HG02759 (cell line): ENCODE results near the gene ZIC1.

Experiments
- ATAC-seq: cut with Tn5 transposase; IDR thresholded peaks from one replicate; pipeline ENCODE4 v1.9.1; 2021; ENCODE audit warnings: mild to moderate bottlenecking, moderate library complexity; ENCODE audit not compliant: unreplicated experiment

The ZIC1 gene

GRCh38 chr3:147394884-147395225, 14.3 kb upstream of the ZIC1 start:
- no peak for ATAC-seq

GRCh38 chr3:147395899-147396711, 13.1 kb upstream of the ZIC1 start:
- ATAC-seq: no peak

- ATAC-seq: no peak
Observed at GRCh38 chr3:147396712-147397046, 12.5 kb upstream of the ZIC1 start.

- ATAC-seq: no peak
Observed at GRCh38 chr3:147397155-147397874, 11.8 kb upstream of the ZIC1 start.

- ATAC-seq: no peak
Observed at GRCh38 chr3:147397875-147398812, 11.0 kb upstream of the ZIC1 start.

- no peak for ATAC-seq
Observed at GRCh38 chr3:147398813-147399534, 10.2 kb upstream of the ZIC1 start.

GRCh38 chr3:147400111-147400510, 9.1 kb upstream of the ZIC1 start:
- ATAC-seq: no peak

GRCh38 chr3:147400999-147401398, 8.2 kb upstream of the ZIC1 start:
- ATAC-seq: no peak

- no peak for ATAC-seq
Observed at GRCh38 chr3:147401421-147401820, 7.7 kb upstream of the ZIC1 start.

- ATAC-seq: no peak
Observed at GRCh38 chr3:147402159-147402558, 7.0 kb upstream of the ZIC1 start.

GRCh38 chr3:147403511-147403910, 5.7 kb upstream of the ZIC1 start:
- no peak for ATAC-seq

GRCh38 chr3:147404000-147404799, 5.0 kb upstream of the ZIC1 start:
- ATAC-seq: no peak

GRCh38 chr3:147404800-147405230, 4.3 kb upstream of the ZIC1 start:
- ATAC-seq: no peak

GRCh38 chr3:147405231-147406027, 3.7 kb upstream of the ZIC1 start:
- no peak for ATAC-seq

GRCh38 chr3:147406028-147406931, 2.9 kb upstream of the ZIC1 start, which contains the start of gene ZIC4:
ZIC4 (minus strand) TSS chr3:147406543; CDS start chr3:147402797, 3,746 bp downstream.
- no peak for ATAC-seq

- ATAC-seq: no peak
Observed at GRCh38 chr3:147407114-147407497, 2.1 kb upstream of the ZIC1 start.

GRCh38 chr3:147407498-147408187, 1.5 kb upstream of the ZIC1 start:
- ATAC-seq: no peak
